Mammary epithelial cell (primary cell): ENCODE results near the gene GORASP2.

Experiments
- EZH2 ChIP-seq: IDR thresholded peaks from 2 replicates; pipeline ENCODE4 v1.6.1; 2012; ENCODE audit warnings: low read length, inconsistent platforms, borderline replicate concordance
- TF ChIP-seq, protein P1 (sequence below), 2 donors: IDR thresholded peaks in 1 of 2; conservative IDR thresholded peaks in 1 of 2; 2 replicates each; pipeline ENCODE4 v1.5.1; 2011 to 2012; ENCODE audit warnings: inconsistent platforms in 2 of 2, low read length in 2 of 2, mild to moderate bottlenecking in 2 of 2, control low read depth in 1 of 2, low read depth in 1 of 2; ENCODE audit not compliant: insufficient read depth in 1 of 2; ENCODE audit errors: extremely low read depth in 1 of 2

- TF ChIP-seq EZH2: no peak
- TF ChIP-seq, protein P1, sequence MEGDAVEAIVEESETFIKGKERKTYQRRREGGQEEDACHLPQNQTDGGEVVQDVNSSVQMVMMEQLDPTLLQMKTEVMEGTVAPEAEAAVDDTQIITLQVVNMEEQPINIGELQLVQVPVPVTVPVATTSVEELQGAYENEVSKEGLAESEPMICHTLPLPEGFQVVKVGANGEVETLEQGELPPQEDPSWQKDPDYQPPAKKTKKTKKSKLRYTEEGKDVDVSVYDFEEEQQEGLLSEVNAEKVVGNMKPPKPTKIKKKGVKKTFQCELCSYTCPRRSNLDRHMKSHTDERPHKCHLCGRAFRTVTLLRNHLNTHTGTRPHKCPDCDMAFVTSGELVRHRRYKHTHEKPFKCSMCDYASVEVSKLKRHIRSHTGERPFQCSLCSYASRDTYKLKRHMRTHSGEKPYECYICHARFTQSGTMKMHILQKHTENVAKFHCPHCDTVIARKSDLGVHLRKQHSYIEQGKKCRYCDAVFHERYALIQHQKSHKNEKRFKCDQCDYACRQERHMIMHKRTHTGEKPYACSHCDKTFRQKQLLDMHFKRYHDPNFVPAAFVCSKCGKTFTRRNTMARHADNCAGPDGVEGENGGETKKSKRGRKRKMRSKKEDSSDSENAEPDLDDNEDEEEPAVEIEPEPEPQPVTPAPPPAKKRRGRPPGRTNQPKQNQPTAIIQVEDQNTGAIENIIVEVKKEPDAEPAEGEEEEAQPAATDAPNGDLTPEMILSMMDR (conservative IDR thresholded peaks at IDR 0.05 in 1 of 2, IDR thresholded peaks at IDR 0.05 in 1 of 2; ENCODE audit: extremely low read depth in 1 of 2, insufficient read depth in 1 of 2, low read depth in 1 of 2, low read length in 2 of 2): peak in 1 of 2 donors; percentile 14
Measured at GRCh38 chr2:170966648-170967396, 37.8 kb downstream of the GORASP2 start.
